HG03558 (cell line): ENCODE results near the gene DPPA3.
"Not testable (repeated sequence)": the region's sequence is repeated elsewhere in the genome, so short reads cannot be mapped to it uniquely, and the experiment has no call there.

Experiments
- ATAC-seq: cut with Tn5 transposase; IDR thresholded peaks from one replicate; pipeline ENCODE4 v1.9.1; 2021; ENCODE audit warnings: moderate number of reproducible peaks; ENCODE audit not compliant: unreplicated experiment; ENCODE audit errors: extremely low read depth

The DPPA3 gene

DNA sequence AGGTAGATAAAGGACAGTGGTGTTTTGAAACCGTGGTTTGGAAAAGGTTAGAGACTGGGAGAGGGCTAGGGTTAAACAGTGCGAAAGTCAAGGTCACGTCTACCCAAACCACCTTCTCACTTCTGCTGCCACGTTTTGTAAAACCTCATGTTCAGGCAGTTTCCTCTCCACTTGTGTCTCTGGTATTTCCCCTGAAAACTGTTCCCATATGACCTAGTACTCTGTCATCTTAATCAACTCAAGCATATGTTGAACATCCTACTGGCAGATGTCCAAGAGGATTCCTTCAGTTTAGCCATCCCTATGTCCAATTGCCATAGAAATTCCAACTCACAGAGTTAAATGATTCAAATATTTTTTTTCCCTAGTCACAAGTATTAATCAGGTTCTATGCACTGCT, 18.5 kb downstream of the DPPA3 start:
- ATAC-seq = no peak

GRCh38 chr12:7730984-7731383, 19.8 kb downstream of the DPPA3 start:
- not testable (repeated sequence) for ATAC-seq

- no peak for ATAC-seq
Observed at GRCh38 chr12:7731486-7731885, 20.3 kb downstream of the DPPA3 start.

GRCh38 chr12:7732993-7733392, 21.8 kb downstream of the DPPA3 start:
- ATAC-seq = no peak

GRCh38 chr12:7747246-7747645, 36.0 kb downstream of the DPPA3 start, which contains the start of gene CLEC4C:
Gene CLEC4C (minus strand): TSS chr12:7747375. CDS start chr12:7747348, 27 bp downstream.
- ATAC-seq = no peak

- ATAC-seq = no peak
Observed at GRCh38 chr12:7748852-7749251, 37.6 kb downstream of the DPPA3 start.

DNA sequence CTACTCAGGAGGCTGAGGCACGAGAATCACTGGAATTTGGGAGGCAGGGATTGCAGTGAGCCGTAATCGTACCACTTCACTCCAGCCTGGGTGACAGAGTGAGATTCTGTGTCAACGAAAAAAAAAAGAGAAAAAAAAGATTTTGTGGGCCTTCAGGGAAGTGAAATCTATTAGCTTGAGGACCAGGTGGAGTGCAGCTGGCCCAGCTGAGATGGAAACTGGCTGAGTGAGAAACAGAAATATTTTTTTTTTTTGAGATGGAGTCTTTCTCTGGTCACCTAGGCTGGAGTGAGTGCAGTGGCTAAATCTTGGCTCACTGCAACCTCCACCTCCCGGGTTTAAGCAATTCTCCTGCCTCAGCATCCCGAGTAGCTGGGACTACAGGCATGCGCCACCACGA, 38.2 kb downstream of the DPPA3 start:
- ATAC-seq = no peak

GRCh38 chr12:7750350-7750749, 39.1 kb downstream of the DPPA3 start:
- no peak for ATAC-seq

DNA sequence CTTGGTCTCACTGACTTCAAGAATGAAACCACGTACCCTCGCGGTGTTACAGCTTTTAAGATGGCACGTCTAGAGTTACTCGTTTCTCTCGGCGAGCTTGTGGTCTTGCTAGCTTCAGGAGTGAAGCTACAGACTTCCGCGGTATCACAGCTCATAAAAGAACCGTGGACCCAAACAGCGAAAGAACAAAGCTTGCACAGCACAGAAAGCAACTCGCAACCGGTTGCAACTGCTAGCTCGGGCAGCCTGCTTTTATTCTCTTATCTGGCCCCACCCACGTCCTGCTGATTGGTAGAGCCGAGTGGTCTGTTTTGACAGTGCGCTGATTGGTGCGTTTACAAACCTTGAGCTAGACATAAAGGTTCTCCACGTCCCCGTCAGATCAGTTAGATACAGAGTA, 40.2 kb downstream of the DPPA3 start:
- ATAC-seq = no peak

- ATAC-seq = not testable (repeated sequence)
Observed at GRCh38 chr12:7751941-7752922, 41.0 kb downstream of the DPPA3 start.

GRCh38 chr12:7755668-7756067, 44.4 kb downstream of the DPPA3 start:
- ATAC-seq = not testable (repeated sequence)

DNA sequence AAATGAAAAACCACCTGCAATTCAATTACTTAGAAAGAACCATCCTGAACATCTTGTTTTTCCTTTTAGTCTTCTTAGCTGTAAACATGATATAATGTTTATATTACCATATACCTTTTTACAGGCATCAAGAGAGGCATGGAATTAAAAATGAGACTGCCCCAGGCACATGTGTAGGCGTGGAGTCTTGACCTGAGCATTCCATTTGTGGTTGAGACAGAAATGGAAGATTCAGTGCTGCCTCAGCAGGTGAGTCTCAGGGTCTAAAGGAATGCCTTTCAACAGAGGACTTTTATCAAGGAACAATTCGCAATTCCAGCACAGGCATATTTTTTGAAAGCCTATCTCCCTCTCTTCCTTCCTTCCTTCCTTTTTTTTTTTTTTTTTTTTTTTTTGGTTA, 45.8 kb downstream of the DPPA3 start:
- no peak for ATAC-seq

- ATAC-seq = no peak
Observed at GRCh38 chr12:7758766-7759140, 47.5 kb downstream of the DPPA3 start.
